Tibial nerve (tissue), 4 donors: ENCODE measurements around the gene RLN3.

Experiments used
- EP300 ChIP-seq, 2 donors: sonication (generic); formaldehyde crosslinking; IDR thresholded peaks; one replicate each; pipeline ENCODE4 v1.6.1; 2017; ENCODE audit warnings: antibody characterized with exemption in 2 of 2, mild to moderate bottlenecking in 1 of 2
- POLR2A ChIP-seq, 2 donors: fragments of 450-650 bp; IDR thresholded peaks; one replicate each; pipeline ENCODE4 v1.6.1; 2017; ENCODE audit warnings: antibody characterized with exemption in 2 of 2, mild to moderate bottlenecking in 2 of 2, moderate library complexity in 2 of 2
- TF ChIP-seq, protein P1 (sequence below), 5 experiments: fragments of 200-600 bp in 3 of 5; fragments of 450-650 bp in 2 of 5; sonication (generic) in 3 of 5; IDR thresholded peaks; one replicate each; pipeline ENCODE4 v1.5.1; 2016 to 2019; ENCODE audit warnings: antibody characterized with exemption in 5 of 5, mild to moderate bottlenecking in 3 of 5, moderate library complexity in 2 of 5

DNA sequence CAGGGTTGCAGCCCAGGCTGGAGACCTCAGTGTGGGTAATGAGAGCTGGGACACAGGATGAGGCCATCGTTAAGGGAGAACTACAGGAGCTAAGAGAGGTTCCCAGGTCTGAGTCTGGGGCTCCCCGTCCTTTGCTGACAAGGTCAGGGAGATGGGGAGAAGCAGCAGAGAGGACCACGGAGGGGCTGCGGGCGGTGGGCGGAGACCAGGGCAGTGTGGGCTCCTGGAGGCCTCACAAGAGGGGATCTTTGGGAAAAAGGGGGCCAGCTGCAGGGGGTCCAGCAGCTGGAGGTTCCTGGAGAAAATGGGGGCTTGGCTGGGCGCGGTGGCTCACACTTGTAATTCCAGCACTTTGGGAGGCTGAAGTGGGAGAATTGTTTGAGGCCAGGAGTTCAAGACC, 37.9 kb upstream of the RLN3 start:
- TF ChIP-seq, protein P1, sequence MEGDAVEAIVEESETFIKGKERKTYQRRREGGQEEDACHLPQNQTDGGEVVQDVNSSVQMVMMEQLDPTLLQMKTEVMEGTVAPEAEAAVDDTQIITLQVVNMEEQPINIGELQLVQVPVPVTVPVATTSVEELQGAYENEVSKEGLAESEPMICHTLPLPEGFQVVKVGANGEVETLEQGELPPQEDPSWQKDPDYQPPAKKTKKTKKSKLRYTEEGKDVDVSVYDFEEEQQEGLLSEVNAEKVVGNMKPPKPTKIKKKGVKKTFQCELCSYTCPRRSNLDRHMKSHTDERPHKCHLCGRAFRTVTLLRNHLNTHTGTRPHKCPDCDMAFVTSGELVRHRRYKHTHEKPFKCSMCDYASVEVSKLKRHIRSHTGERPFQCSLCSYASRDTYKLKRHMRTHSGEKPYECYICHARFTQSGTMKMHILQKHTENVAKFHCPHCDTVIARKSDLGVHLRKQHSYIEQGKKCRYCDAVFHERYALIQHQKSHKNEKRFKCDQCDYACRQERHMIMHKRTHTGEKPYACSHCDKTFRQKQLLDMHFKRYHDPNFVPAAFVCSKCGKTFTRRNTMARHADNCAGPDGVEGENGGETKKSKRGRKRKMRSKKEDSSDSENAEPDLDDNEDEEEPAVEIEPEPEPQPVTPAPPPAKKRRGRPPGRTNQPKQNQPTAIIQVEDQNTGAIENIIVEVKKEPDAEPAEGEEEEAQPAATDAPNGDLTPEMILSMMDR (IDR thresholded peaks at IDR 0.05) = no peak
- TF ChIP-seq EP300 (IDR thresholded peaks at IDR 0.05) (no peak), POLR2A (IDR thresholded peaks at IDR 0.05) (no peak)
